Measurements from ENCODE around the gene DTNA.
"Not testable (repeated sequence)": the region's sequence is repeated elsewhere in the genome, so short reads cannot be mapped to it uniquely, and the experiment has no call there.

The DTNA gene

GRCh38 chr18:34709750-34710441 lies at the start of gene DTNA:
TSS of gene DTNA (plus strand) at chr18:34710298. CDS start at chr18:34755977, 45,679 bp downstream.
- no peak for DNase-seq (ENCODE audit: low read depth)

- DNase-seq (ENCODE audit: low read depth), result no peak
Measured at GRCh38 chr18:34660572-34660971, 49.5 kb upstream of the DTNA start.

GRCh38 chr18:34661464-34662087 lies 48.5 kb upstream of the DTNA start:
- no peak for DNase-seq (ENCODE audit: low read depth)

- no peak for DNase-seq (ENCODE audit: low read depth)
Measured at GRCh38 chr18:34676816-34677574, 33.1 kb upstream of the DTNA start.

GRCh38 chr18:34689750-34690149 lies 20.3 kb upstream of the DTNA start:
- DNase-seq (ENCODE audit: low read depth), result not testable (repeated sequence)

- no peak for DNase-seq (ENCODE audit: low read depth)
Measured at GRCh38 chr18:34691614-34692013, 18.5 kb upstream of the DTNA start.

GRCh38 chr18:34694591-34695165 lies 15.4 kb upstream of the DTNA start:
- DNase-seq (ENCODE audit: low read depth), result no peak

GRCh38 chr18:34695310-34695709 lies 14.8 kb upstream of the DTNA start:
- DNase-seq (ENCODE audit: low read depth), result no peak

- DNase-seq (ENCODE audit: low read depth), result no peak
Measured at GRCh38 chr18:34696671-34697070, 13.4 kb upstream of the DTNA start.

- no peak for DNase-seq (ENCODE audit: low read depth)
Measured at GRCh38 chr18:34697233-34697632, 12.9 kb upstream of the DTNA start.

- no peak for DNase-seq (ENCODE audit: low read depth)
Measured at GRCh38 chr18:34697891-34698290, 12.2 kb upstream of the DTNA start.

- no peak for DNase-seq (ENCODE audit: low read depth)
Measured at GRCh38 chr18:34701911-34702310, 8.2 kb upstream of the DTNA start.

- no peak for DNase-seq (ENCODE audit: low read depth)
Measured at GRCh38 chr18:34702814-34703213, 7.3 kb upstream of the DTNA start.

GRCh38 chr18:34704074-34704473 lies 6.0 kb upstream of the DTNA start:
- no peak for DNase-seq (ENCODE audit: low read depth)

GRCh38 chr18:34704823-34705222 lies 5.3 kb upstream of the DTNA start:
- DNase-seq (ENCODE audit: low read depth), result no peak

- no peak for DNase-seq (ENCODE audit: low read depth)
Measured at GRCh38 chr18:34707670-34708069, 2.4 kb upstream of the DTNA start.

- no peak for DNase-seq (ENCODE audit: low read depth)
Measured at GRCh38 chr18:34709104-34709503, 994 bp upstream of the DTNA start.

- DNase-seq (ENCODE audit: low read depth), result no peak
Measured at GRCh38 chr18:34710458-34710914, 388 bp downstream of the DTNA start.

GRCh38 chr18:34710934-34711333 lies 836 bp downstream of the DTNA start:
- DNase-seq (ENCODE audit: low read depth), result no peak

GRCh38 chr18:34716111-34716510 lies 6.0 kb downstream of the DTNA start:
- not testable (repeated sequence) for DNase-seq (ENCODE audit: low read depth)

- DNase-seq (ENCODE audit: low read depth), result no peak
Measured at GRCh38 chr18:34718610-34719009, 8.5 kb downstream of the DTNA start.

GRCh38 chr18:34720220-34720619 lies 10.1 kb downstream of the DTNA start:
- no peak for DNase-seq (ENCODE audit: low read depth)

GRCh38 chr18:34723143-34723542 lies 13.0 kb downstream of the DTNA start:
- DNase-seq (ENCODE audit: low read depth), result no peak
